NB4 (cell line): Measurements from ENCODE around the gene KLK3.

Source experiments
- POLR2A ChIP-seq: IDR thresholded peaks from 2 replicates; pipeline ENCODE4 v1.6.1; 2011; ENCODE audit warnings: mild to moderate bottlenecking; ENCODE audit not compliant: insufficient read length; ENCODE audit errors: extremely low read depth
- TF ChIP-seq, protein P1 (sequence below): IDR thresholded peaks from one replicate; pipeline ENCODE4 v1.5.1; 2012; ENCODE audit warnings: low read depth, low read length

DNA sequence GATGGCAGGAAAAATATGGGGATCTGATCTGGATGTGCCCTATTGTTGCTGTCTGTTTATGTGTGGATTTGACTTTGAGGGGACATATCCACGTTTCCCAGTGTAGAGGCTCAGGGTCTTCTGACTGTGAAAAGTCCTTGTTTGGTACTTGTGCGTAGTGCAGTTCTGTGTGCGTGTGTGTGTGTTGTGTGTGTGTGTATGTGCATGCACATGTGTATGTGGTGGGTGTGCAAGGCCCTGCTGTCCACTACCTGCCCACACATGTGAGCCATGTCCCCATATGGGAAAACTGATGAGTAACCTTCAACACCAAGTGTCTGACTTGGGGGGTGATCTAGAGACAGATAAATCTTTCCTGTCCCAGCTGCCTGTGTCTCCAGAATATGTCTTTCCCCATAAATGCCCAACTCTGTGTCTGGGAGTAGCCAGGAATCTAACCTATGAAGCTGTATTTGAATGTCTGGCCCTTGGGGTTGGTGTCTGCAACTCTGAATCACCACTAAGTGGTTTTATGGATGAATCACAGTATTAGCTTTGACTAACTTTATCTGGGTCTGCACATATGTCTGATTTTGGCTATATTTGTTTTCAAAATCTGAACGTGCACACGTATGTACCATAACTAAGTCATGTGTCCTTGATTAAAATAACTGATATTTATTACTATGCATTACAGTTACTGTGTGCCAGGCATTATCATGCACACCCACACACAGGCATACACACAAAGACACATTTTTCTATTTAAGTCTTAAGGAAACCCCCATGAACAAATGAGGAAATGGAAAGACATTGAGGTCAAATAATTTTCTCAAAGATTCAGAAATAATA, 35.9 kb downstream of the KLK3 start:
- TF ChIP-seq, protein P1, sequence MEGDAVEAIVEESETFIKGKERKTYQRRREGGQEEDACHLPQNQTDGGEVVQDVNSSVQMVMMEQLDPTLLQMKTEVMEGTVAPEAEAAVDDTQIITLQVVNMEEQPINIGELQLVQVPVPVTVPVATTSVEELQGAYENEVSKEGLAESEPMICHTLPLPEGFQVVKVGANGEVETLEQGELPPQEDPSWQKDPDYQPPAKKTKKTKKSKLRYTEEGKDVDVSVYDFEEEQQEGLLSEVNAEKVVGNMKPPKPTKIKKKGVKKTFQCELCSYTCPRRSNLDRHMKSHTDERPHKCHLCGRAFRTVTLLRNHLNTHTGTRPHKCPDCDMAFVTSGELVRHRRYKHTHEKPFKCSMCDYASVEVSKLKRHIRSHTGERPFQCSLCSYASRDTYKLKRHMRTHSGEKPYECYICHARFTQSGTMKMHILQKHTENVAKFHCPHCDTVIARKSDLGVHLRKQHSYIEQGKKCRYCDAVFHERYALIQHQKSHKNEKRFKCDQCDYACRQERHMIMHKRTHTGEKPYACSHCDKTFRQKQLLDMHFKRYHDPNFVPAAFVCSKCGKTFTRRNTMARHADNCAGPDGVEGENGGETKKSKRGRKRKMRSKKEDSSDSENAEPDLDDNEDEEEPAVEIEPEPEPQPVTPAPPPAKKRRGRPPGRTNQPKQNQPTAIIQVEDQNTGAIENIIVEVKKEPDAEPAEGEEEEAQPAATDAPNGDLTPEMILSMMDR = no peak
- no peak for TF ChIP-seq POLR2A
